GM12878 (cell line): ENCODE data around the gene RRBP1. TPM values are rescaled to one million over a fixed set of nuclear protein-coding genes. Genes with fewer than 3 reads are reported as not detected.

Experiments used
- CTCF ChIP-seq, 3 experiments: IDR thresholded peaks in 2 of 3; conservative IDR thresholded peaks in 1 of 3; 2 replicates each; pipeline ENCODE4 v1.5.1; 2011; ENCODE audit warnings: low read depth in 3 of 3, low read length in 3 of 3, mild to moderate bottlenecking in 3 of 3, control low read depth in 2 of 3, moderate library complexity in 2 of 3, inconsistent platforms in 1 of 3, mixed read lengths in 1 of 3; ENCODE audit not compliant: control insufficient read depth in 2 of 3, insufficient read depth in 1 of 3; ENCODE audit errors: extremely low read depth in 1 of 3
- EGR1 ChIP-seq, 2 experiments: IDR thresholded peaks; 1 replicate in 1 of 2; 2 replicates in 1 of 2; pipeline ENCODE4 v1.6.1; 2011 to 2012; ENCODE audit warnings: low read depth in 2 of 2, low read length in 2 of 2, borderline replicate concordance in 1 of 2, mild to moderate bottlenecking in 1 of 2, moderate library complexity in 1 of 2
- FOXK2 ChIP-seq: fragments of 450-650 bp; IDR thresholded peaks from 2 replicates; pipeline ENCODE4 v1.6.1; 2017; ENCODE audit warnings: mild to moderate bottlenecking, moderate library complexity
- GATAD2B ChIP-seq: fragments of 450-650 bp; conservative IDR thresholded peaks from 2 replicates; pipeline ENCODE4 v1.6.1; 2017; ENCODE audit warnings: low read depth, mild to moderate bottlenecking, moderate library complexity
- HSF1 ChIP-seq: fragments of 150-350 bp; IDR thresholded peaks from 2 replicates; pipeline ENCODE4 v1.6.1; 2014; ENCODE audit warnings: mild to moderate bottlenecking, low read depth, low read length
- IKZF2 ChIP-seq, 2 experiments: fragments of 450-650 bp; IDR thresholded peaks; 2 replicates each; pipeline ENCODE4 v1.6.1; 2017; ENCODE audit warnings: mild to moderate bottlenecking in 2 of 2, moderate library complexity in 2 of 2
- IRF5 ChIP-seq: fragments of 450-650 bp; IDR thresholded peaks from 2 replicates; pipeline ENCODE4 v1.6.1; 2017; ENCODE audit warnings: borderline replicate concordance
- KAT2A ChIP-seq: conservative IDR thresholded peaks from 2 replicates; pipeline ENCODE4 v1.6.1; 2011; ENCODE audit warnings: low read depth, low read length; ENCODE audit not compliant: control insufficient read depth
- LARP7 ChIP-seq: fragments of 450-650 bp; IDR thresholded peaks from 2 replicates; pipeline ENCODE4 v1.6.1; 2017; ENCODE audit warnings: mild to moderate bottlenecking
- MTA3 ChIP-seq: IDR thresholded peaks from 2 replicates; pipeline ENCODE4 v1.6.1; 2012; ENCODE audit warnings: low read length, inconsistent platforms, borderline replicate concordance
- MXI1 ChIP-seq: fragments of 150-350 bp; IDR thresholded peaks from 2 replicates; pipeline ENCODE4 v1.6.1; 2011; ENCODE audit warnings: low read depth, mild to moderate bottlenecking, inconsistent platforms, low read length, improper control_type of control experiment
- NR2C1 ChIP-seq: fragments of 450-650 bp; IDR thresholded peaks from 2 replicates; pipeline ENCODE4 v1.6.1; 2017; ENCODE audit warnings: antibody characterized with exemption, mild to moderate bottlenecking, moderate library complexity
- PKNOX1 ChIP-seq: fragments of 450-650 bp; IDR thresholded peaks from 2 replicates; pipeline ENCODE4 v1.6.1; 2016; ENCODE audit warnings: mild to moderate bottlenecking
- POLR2A ChIP-seq: IDR thresholded peaks from 2 replicates; pipeline ENCODE4 v1.6.1; 2011; ENCODE audit warnings: low read depth, mild to moderate bottlenecking, low read length
- RAD21 ChIP-seq: IDR thresholded peaks from 2 replicates; pipeline ENCODE4 v1.6.1; 2011; ENCODE audit warnings: mild to moderate bottlenecking, low read depth, low read length, moderate library complexity; ENCODE audit not compliant: insufficient read depth
- RBBP5 ChIP-seq: fragments of 200-600 bp; sonication (generic); conservative IDR thresholded peaks from 2 replicates; pipeline ENCODE4 v1.6.1; 2016
- RCOR1 ChIP-seq: conservative IDR thresholded peaks from 2 replicates; pipeline ENCODE4 v1.6.1; 2012; ENCODE audit warnings: low read depth, low read length, improper control_type of control experiment
- SREBF1 ChIP-seq: IDR thresholded peaks from 2 replicates; pipeline ENCODE4 v1.6.1; 2012; ENCODE audit warnings: mild to moderate bottlenecking, low read length
- SRF ChIP-seq, 2 experiments: IDR thresholded peaks; 2 replicates each; pipeline ENCODE4 v1.6.1; 2011; ENCODE audit warnings: low read depth in 2 of 2, low read length in 2 of 2, mild to moderate bottlenecking in 1 of 2, moderate library complexity in 1 of 2
- SUPT20H ChIP-seq: IDR thresholded peaks from 2 replicates; pipeline ENCODE4 v1.6.1; 2011; ENCODE audit warnings: low read depth, mild to moderate bottlenecking, low read length, moderate library complexity, borderline replicate concordance; ENCODE audit not compliant: control insufficient read depth
- TAF1 ChIP-seq: IDR thresholded peaks from 2 replicates; pipeline ENCODE4 v1.6.1; 2011; ENCODE audit warnings: mild to moderate bottlenecking, low read depth, low read length, borderline replicate concordance
- TCF7 ChIP-seq: IDR thresholded peaks from 2 replicates; pipeline ENCODE4 v1.6.1; 2014; ENCODE audit warnings: antibody characterized with exemption, borderline replicate concordance
- polyA plus RNA-seq, 11 experiments: library from polyadenylated mRNA; depleted of rRNA in 4 of 11; unstranded in 6 of 11; stranded (reverse) in 5 of 11; fragments of >200 nt; fragmentation: Nextera tagmentation in 4 of 11; fragmentation: Illumina TruSeq in 1 of 11; extraction: Ambion mirVana in 4 of 11; extraction: Trizol in 1 of 11; gene quantifications; 1 replicate in 1 of 11; 2 replicates in 10 of 11; pipeline versions ENCODE4 v1.2.1 to v1.2.3, GENCODE V29; 2011 to 2016; ENCODE audit warnings: inconsistent platforms in 2 of 11, missing spikeins in 2 of 11, low read depth in 1 of 11
- total RNA-seq, 4 experiments: library from RNA; depleted of rRNA in 3 of 4; stranded (reverse); fragments of >200 nt in 3 of 4; fragmentation: Illumina TruSeq in 1 of 4; extraction: Trizol in 1 of 4; gene quantifications; 2 replicates each; pipeline versions ENCODE4 v1.2.1 to v1.2.3, GENCODE V29; 2013 to 2021

The RRBP1 gene
- total and polyA plus RNA-seq, 10 of the 15 experiments (the other 5 are each of a cell fraction or from before 2014, with no cell fraction given), result 1.2 to 57.4 (median 24.6) TPM

GRCh38 chr20:17680836-17681725 lies 961 bp downstream of the RRBP1 start (continued):
- TF ChIP-seq EGR1 (IDR thresholded peaks at IDR 0.05; ENCODE audit: borderline replicate concordance in 1 of 2, low read depth in 2 of 2, low read length in 2 of 2) (peak in 1 of 2 experiments; percentile 26; a peak in 1 of 3 replicates), MXI1 (peak; percentile 54; the same call in 1 of the 2 replicates), PKNOX1 (no peak), SRF (IDR thresholded peaks at IDR 0.05; ENCODE audit: low read depth in 2 of 2, low read length in 2 of 2) (0 out of 4 replicates have a peak, but pooled peaks of 1 of the 2 experiments have one; percentile 22), MTA3 (no peak), LARP7 (0 out of 2 replicates have a peak, but pooled peaks have one; percentile 24), HSF1 (no peak), CTCF (IDR thresholded peaks at IDR 0.05 in 2 of 3, conservative IDR thresholded peaks at IDR 0.05 in 1 of 3; ENCODE audit: control insufficient read depth in 2 of 3, extremely low read depth in 1 of 3, insufficient read depth in 1 of 3, low read depth in 3 of 3, low read length in 3 of 3) (peak; percentile 46 to 81 (median 73); a peak in 5 of 6 replicates), RBBP5 (no peak), GATAD2B (peak; percentile 55), TAF1 (no peak), RAD21 (peak; percentile 70), POLR2A (peak; percentile 52; the same call in 1 of the 2 replicates), RCOR1 (no peak), FOXK2 (no peak), TCF7 (no peak), SUPT20H (no peak), NR2C1 (no peak), IRF5 (no peak), SREBF1 (no peak), KAT2A (no peak), IKZF2 (IDR thresholded peaks at IDR 0.05) (no peak)
